HG03060 (cell line): ENCODE results near the gene DEAF1.
"Not testable (repeated sequence)": the region's sequence is repeated elsewhere in the genome, so short reads cannot be mapped to it uniquely, and the experiment has no call there.

Experiments
- ATAC-seq: cut with Tn5 transposase; IDR thresholded peaks from one replicate; pipeline ENCODE4 v1.9.1; 2021; ENCODE audit warnings: low read depth, moderate number of reproducible peaks; ENCODE audit not compliant: unreplicated experiment

DEAF1 gene

DNA sequence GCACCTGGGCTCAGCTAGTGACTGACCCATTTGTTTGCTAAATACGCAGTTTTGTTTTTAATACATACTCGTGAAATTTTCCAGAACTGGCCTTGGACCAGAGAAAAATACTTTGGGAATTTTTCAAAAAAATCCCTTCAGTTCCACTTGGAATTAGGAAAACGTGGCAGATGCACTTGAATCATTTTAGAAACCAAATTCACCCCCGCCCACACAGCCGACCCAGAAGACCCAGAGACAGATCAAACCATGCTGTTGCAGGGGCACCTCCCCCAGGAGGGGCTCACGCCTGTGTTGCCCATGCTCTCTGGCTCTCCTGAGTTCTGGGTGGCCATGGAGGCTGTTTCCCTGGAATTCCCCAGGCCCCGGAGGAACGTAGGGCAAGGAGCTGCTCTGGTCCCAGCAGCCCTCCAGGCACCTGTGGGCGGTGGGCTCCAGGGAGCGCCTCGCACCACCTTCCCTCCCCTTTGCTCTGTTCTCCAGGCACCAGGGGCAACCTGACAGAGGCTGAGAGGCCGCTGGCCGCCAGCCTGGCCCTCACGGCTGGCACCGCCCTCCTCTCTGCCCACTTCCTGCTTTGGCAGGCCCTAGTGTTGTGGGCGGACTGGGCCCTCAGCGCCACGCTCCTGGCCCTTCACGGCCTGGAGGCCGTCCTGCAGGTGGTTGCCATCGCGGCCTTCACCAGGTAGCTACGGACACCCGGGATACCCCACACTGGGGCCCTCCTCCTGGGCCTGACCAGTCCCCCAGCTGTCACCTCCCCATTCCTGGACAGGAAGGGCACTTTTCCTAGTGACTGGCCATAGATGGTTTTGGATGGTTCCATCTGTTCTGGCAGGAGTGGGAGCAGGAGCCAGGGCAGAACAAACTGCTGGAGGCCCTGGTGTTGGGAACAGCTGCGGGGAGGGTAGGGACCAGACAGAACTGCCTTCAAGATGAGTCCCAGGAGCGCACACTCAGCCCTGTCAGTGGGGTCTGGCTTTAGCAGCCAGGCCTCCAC is 7.7 kb upstream of the DEAF1 start:
- no peak for ATAC-seq

DNA sequence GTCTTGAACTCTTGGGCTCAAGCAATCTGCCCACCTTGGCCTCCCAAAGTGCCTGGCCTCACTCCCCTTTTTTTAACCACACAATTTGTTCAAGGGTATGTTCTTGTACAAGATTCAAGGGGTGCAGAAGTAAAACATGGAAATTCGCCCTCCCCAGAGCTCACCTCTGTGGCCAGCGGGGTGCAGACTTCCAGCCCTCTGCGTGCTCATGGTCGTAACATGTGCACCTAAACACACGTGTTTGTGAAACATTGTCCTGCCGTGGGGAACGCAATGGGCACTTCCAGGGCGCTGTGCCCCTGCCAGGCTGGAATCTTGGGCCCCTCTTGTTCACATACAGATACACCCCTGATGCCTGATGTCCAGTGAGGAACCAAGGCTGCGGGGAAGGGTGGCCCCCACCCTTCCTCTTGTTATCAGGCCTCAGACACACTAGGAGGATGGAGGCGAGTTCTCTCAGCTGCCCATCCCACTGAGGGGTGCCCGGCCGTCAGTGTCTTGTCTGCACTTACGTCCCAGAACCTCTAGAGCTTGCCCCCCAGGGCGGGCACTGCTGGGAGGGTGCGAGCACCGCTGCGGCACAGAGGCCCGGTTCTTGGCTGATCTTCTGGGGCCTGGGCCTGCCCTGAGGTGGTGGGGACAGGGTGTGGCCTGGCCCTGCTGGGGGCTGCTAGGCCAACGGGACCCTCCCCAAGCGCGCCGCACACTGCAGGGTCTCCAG is 6.9 kb upstream of the DEAF1 start:
- ATAC-seq = no peak

DNA sequence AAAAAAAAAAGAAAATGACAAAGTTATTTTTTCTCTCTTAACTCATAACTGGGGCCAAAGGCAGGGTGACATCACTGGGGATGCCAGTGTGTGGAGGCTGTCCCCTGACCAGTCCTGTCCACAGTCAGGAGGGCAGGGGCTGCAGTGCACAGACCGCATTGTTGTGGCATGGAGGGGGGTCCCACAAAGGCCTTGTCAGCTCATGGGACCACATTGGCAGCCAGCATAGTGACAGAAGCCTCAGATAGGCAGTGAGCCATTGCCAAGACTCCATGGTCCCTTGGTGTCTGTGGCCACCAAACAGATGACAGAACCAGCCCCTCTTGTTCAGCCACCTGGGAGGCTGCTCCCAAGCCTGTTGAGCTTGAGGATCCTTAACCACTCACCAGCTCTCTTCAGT is 4.7 kb upstream of the DEAF1 start:
- ATAC-seq = no peak

DNA sequence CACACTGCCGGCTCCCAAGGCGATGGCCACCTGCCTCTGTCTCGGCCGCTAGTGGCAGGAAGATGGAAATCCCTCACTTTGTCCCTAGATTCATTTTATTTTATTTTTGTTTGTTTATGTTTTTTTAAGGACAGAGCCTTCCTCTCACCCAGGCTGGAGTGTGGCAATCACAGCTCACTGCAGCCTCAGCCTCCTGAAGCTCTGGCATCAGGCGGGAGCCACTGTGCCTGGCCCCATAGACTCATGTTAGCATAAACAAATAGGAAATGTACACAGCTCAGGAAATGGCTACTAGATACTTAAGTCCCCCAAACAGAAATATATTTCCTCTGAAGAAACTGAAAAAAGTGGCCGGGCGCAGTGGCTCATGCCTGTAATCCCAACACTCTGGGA is 4.1 kb upstream of the DEAF1 start:
- no peak for ATAC-seq

DNA sequence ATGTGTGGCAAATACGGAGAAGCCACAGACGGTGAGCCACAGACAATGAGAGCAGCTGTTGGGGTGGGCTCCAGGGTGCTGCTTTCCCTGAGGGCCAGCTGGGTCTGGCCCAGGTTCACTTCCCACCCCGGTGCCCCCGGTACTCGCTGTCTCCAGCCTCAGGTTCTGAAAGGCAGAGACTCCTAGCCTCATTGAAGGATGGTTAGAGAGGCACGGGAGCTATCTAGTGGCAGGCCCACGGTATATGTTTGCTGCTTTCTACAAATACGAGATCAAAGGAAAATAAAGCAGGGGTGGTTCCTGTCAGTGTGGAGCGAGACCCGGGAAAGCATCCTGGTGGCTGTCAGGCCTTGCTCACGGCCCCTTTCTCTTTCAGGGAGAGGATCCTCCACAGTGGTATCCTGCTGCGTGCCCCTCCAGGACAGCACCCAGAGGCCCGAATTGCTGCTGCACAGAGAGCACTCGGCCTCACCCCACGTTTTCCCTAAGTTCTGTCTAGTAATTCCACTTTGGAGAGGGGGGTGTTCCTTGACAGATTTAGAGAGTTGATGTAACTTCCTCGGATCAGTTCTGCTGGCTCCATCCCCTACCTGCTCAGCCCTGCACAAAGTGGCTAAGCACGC is 3.6 kb upstream of the DEAF1 start:
- ATAC-seq = no peak

DNA sequence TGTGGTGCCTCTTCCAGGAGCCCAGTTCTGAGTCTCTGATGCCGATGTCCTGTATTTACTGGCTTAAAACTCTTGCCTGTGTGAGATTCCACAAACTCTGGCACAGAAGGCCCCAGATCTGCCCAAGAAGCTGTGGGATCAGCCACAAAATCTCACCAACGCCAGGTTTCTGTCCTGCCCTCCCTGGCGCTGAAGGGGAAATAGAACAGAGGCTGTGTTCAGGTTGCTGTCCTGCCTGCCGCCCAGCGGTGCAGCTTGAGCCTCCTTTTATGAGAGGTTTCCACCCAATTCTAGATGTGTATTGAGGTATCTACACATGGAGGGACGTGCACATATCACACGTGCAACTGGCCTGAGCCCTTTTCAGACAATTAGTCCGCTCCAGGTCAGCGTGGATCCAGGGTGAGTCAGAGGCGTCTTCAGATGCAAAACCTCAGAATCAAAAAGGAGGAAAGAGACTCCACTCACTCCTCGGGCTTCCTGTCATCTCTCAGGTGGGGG is 2.8 kb upstream of the DEAF1 start:
- ATAC-seq = no peak

DNA sequence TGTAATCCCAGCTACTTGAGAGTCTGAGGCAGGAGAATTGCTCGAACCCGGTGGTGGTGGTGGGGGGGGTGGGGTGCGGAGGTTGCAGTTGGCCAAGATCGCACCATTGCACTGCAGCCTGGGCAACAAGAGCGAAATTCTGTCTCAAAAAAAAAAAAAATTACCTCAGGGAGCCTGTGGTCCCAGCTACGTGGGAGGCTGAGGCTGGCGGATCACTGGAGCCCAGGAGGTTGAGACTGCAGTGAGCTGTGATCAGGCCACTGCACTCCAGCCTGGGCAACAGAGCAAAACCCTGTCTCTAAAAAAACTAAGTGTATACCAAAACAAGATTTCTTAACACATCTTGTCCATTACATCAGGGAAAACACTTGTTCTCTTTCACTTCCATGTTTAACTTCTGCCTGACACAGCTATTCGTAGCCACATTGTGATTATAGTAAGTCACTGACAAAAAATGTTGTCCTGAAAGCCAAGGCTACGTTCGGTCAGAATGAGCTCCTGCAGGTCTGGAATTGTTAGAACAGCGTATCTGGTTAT is 2.0 kb upstream of the DEAF1 start:
- ATAC-seq = no peak

DNA sequence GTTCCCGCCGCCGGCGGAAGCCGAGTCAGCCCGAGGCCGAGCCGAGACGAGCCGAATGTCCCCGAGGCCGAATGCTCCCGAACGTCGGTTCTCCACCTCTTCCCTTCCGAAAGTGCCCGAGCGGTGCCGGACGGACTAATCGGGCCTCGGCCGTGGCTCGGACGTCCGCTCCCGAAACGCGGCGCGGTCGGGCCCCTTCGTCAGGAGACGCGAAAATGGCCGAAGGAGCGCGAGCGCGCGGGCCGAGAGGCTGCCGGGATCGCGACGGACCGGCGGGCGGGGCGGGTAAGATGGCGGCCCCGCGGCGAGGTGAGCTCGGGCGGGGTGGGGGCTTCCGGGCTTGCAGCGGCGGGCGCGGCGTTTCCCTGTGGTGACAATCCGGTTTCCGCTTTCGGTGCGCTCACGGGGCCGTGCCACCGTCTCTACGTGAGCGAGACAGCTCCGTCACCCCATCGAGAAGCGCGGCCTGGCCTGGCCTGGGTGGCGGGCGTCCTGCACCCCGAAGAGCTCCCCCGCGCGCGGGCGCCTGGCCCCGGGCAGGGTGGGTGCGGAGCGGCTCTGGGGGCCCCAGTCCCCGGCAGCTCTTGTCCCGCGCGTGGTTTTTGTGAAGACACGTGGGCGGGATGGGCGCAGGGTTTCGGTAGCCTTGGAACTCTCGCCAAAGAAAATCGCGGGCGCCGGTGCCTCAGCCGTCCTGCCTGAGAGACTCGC is 671 bp upstream of the DEAF1 start, which contains the start of gene TMEM80:
TMEM80 (plus strand) TSS at position 279 of the 711 bp plus-strand sequence; CDS start at position 291, 12 bp downstream.
- ATAC-seq = peak; percentile 52

DNA sequence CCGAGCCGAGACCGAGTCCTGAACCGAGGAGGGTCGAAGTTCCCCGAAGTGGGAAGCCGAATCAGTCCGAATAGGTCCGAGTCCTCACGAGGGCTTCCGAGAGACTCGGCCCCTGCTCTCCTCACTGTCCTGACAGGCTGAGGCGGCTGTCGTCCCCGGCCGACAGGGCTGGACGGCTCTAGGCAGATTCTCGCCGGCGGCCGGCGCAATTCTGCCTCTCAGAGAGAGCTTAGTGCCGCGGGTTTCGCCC is 191 bp upstream of the DEAF1 start:
- ATAC-seq = peak; percentile 71

DNA sequence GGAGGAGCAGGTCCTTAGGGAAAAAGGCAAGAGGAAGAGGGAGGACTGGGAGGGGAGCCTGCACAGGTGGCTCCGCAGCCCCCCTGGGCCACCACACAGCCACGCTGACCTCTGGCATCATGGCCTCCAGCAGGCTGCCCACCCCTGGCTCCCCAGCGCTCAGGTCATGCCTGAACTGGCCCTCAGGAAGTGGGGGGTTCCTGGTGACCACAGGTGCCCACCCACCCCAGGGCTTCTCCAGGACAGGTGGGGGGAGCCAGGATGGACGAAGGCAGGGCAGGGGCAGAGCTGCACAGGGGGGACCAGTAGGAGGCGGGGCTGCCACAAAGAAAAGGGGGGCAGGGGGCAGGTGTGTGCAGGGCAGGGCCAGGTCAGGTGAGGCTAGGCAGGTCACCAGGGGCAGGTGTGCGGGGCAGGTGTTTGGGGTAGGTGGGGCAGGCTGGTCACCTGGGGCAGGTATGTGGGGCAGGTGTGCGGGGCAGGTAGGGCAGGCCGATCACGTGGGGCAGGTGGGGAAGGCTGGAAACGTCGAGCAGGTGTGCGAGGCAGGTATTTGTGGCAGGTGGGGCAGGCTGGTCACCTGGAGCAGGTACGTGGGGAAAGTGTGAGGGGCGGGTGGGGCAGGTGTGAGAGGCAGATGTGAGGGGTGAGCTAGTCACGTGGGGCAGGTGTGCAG is 997 bp downstream of the DEAF1 start:
- ATAC-seq = no peak

DNA sequence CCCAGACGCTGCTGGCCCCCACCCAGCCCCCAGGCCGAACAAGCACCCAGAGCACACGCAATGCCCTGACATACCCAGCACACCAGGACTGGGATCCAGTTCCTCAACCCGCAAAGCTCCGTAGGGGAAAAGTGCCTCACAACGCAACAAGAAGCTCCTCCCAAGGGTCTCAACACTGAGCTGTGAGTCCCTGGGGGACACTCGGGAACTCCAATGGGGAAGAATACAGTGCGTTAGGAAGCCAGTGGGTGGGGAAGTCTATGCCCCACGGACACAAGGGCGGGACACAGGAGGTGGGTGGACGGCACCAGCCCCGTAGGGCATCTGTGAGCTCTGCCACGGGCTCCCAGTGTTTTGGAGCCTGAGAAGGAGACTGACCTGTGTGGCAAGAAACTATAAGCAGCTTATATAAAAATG is 1.6 kb downstream of the DEAF1 start:
- no peak for ATAC-seq

DNA sequence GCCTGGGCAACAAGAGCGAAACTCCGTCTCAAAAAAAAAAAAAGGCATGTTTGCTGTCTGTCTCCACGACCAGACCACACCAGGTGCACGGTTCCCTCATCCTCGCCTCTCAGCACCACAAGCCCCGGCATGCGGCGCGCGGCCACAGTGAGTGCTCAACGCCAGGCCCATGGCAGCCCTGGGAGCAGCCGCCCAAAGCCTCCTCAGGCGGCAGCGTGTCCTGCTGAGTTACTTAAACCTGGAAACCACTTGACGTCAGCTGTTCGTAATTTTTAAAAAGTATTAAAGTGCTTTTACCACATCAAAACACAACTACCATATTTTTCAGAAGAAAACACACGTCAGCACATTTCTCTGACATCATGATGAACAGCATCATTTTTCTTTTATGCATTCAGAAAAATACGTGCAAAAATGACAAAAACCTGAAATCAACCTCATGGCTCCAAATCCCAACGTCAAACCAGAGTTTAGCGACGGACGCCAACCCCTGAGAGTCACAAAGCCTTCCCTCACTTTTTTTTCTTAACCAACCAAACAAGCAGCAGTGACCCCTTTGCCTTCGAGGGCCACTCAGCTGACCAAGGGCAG is 2.1 kb downstream of the DEAF1 start:
- no peak for ATAC-seq

DNA sequence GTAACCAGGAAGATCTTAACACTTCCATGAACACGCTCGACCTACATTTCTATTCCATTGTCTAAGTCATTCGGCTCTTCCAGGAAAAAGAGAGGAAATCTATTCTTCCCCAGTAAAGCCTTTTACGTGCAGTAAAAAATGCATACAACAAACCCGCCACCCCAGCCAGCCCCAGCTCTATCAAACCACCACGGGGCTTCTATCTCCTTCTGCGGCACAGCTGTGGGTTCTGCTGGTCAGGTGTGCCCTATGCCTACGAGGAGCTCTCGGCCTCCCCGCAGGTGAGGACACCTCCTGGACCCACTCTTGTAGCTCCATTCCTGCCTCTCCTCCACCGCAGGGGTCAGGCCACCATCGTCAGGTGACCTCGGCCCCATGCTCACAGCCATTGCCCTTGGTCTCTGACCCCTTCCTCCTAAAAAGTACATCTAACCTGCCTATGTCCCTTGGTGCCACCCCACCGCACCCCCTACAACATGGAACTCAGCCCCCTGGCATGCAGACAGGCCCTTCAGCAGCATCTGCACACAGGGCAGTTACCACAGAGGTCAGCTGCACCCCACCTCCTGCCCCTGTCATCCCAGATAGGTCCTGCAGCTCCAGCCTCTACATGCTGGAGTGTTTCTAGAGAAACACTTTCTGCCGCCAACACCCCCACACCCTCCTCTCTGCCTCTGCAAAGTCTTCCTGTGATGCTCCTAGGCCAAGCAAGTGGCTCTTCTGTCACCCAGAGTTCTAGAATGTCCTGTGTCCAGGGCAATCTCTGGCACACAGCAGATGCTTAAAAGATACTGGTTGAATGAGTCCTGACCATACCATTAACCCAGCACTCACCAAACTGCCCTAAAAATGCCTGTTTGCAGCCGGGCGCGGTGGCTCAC is 3.1 kb downstream of the DEAF1 start:
- ATAC-seq = no peak

DNA sequence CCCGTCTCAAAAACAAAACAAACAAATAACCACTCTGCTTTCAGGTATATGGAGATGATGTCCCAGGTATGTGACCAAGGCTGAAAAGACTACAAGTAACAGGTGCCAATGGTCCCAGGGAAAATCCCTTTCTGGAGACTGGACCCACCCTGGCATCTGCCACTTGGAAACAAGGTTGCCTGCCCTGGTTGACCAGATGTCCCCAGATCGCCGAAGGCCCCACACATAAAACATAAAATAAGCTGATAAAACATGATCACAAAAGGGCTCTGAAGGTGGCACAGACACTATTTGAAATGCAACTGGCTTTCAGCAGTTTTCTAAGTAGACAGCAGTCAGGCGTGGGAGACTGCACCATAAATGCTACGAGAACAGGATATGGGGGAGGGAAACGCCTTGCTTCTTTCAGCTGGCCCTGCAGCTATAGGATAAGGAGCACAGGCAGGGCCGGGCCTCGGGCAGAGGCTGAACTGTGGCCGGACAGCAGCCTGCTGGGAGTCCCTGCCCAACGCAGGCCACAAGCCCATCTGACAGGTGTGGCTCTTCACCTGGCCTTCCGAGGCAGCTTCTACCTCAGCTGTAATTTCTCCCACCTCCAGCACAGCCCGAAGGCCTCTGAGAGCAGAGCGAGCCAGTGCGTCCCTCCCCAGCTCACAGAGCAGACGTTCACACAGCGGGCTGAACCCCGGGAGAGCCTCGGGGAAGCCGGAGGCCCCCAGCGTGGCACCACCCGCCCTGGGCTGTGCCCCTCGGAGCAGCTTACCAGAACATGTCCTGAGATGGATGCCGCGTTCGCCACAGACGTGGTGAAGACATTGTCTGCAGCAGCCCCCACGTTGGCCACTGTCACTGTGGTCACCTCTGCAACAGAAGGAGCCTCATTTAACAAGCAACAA is 4.0 kb downstream of the DEAF1 start:
- ATAC-seq = no peak

DNA sequence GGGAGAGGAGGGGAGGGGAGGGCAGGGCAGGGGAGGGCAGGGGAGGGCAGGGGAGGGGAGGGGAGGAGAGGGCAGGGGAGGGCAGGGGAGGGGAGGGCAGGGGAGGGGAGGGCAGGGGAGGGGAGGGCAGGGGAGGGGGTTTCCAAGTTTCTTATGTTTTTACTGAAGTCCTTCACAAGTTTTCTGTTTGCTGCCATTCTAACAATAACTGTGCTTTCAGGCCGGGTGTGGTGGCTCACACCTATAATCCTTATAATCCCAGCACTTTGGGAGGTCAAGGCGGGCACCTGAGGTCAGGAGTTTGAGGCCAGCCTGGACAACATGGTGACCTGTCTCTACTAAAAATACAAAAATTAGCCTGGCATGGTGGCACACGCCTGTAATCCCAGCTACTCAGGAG is 4.8 kb downstream of the DEAF1 start:
- ATAC-seq = not testable (repeated sequence)

DNA sequence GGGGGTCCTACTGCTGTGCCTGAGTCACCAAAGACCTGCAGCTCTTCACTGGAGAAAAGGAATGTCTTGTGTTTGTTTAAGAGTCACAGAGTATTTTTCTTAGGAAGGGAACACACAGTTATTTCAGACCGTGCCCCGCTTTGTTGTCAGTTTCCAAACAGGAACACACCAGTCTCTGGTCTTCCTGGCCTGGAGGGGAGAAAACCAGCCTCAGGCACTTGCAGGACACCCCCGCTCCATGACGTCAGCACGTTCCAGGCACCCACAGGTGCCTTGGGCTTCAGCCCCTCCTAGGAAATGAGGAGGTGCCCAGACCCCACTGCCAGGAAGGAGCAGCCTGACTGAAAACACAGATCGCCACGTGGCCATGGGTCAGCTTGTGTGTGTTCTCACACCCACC is 5.4 kb downstream of the DEAF1 start:
- no peak for ATAC-seq

DNA sequence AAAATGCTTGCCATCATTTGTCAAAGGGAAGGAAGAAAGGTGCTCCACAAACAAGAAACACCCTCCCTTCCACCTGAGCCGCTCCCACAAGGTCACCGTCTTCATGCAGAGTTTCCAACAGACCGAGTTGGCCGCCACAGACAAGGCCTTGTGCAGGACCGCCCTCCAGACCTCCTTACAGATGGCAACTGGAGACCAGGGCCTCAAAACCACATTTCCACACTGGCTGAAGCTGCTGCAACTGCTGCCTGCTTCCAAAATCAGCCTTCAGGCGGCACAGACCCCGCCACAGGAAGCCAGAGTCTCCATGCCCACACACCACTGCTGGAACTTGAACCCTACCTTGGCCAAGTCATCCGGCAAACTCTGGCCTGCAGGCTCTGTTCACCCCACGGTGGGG is 6.3 kb downstream of the DEAF1 start:
- ATAC-seq = no peak
